KG1 (cell line): Measurements from ENCODE around the gene TMEM139.

Source experiments
- DNase-seq: peaks from one replicate; lab custom pipeline; 2025; lab: John Stamatoyannopoulos, UW

Gene TMEM139

GRCh38 chr7:143323653-143324052 lies 38.9 kb downstream of the TMEM139 start:
- no peak for DNase-seq

GRCh38 chr7:143325240-143325639 lies 40.5 kb downstream of the TMEM139 start:
- DNase-seq: no peak

- no peak for DNase-seq
These were observed 43.1 kb downstream of the TMEM139 start for GRCh38 chr7:143327903-143328302.

GRCh38 chr7:143329471-143330170 lies 44.9 kb downstream of the TMEM139 start:
- DNase-seq: no peak

- no peak for DNase-seq
These were observed 46.5 kb downstream of the TMEM139 start for GRCh38 chr7:143331179-143331801.

GRCh38 chr7:143334244-143334643 lies 49.5 kb downstream of the TMEM139 start:
- no peak for DNase-seq

GRCh38 chr7:143337216-143337615 lies 52.5 kb downstream of the TMEM139 start:
- DNase-seq: no peak
